GM12872 (cell line): ENCODE data around the gene WWOX.

Source experiments
- CTCF ChIP-seq: IDR thresholded peaks from 3 replicates; pipeline ENCODE4 v1.5.1; 2011; ENCODE audit warnings: low read depth, mild to moderate bottlenecking, low read length, moderate library complexity; ENCODE audit not compliant: insufficient read depth

WWOX gene

GRCh38 chr16:78257376-78257728 is 157.9 kb downstream of the WWOX start:
- TF ChIP-seq CTCF = no peak

GRCh38 chr16:78258375-78259065 is 159.1 kb downstream of the WWOX start:
- TF ChIP-seq CTCF = no peak

- no peak for TF ChIP-seq CTCF
Measured at GRCh38 chr16:78259873-78260272, 160.4 kb downstream of the WWOX start.

DNA sequence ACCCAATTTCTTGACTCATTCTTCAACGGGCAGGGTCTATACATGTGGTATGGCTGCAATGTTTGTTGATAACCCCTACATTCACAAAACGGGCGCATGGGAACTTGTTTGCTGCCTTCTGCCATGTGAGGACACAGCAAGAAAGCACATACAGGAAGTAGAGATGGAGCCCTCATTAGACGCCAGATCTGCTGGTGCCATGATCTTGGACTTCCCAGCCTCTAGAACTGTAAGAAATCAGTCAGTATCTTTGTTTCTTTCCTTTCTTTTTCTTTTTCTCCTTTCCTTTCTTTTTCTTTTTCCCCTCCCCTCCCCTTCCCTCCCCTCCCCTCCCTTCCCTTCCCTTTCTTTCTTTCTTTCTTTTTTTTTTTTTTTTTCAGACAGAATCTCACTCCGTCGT is 165.2 kb downstream of the WWOX start:
- no peak for TF ChIP-seq CTCF

DNA sequence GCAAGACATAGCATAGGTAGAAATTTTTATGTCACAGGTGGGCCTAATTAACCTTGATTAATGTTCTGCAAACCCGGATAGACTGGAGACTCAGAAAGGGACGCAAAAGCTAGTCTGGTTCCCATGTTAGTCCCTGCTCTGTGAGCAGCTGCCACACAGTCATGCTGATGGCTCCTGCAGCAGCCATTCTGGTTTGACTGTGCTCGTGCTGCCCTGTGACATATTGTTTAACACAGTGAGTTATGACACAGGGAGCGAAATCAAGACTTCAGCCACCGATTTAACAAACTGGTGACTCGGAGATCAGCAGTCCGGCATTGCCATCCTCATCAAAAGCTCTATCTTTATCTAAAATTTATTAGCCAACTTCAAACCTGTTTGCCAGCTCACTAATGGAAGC is 169.8 kb downstream of the WWOX start:
- TF ChIP-seq CTCF = no peak

- no peak for TF ChIP-seq CTCF
Measured at GRCh38 chr16:78271981-78272380, 172.5 kb downstream of the WWOX start.

DNA sequence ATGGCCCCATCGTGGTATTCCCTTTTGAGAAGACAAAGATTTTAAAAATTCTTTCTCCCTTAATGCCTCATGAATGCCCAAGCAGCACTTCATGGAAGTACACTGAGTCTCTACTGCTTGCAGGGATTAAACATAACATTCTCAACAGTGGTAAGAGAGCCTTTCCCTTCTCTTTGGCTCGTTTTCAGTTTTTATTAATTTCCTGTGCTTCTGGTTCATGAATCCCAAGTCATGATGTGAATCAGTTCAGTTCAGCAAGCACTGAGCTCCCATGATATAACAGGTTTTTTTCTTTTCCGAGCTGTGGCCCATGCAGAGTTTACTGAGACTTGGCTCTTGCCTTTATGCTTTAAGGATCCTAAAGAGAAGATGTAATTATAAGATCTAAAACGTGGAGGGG is 175.3 kb downstream of the WWOX start:
- no peak for TF ChIP-seq CTCF
